K562 (cell line): ENCODE measurements around the gene CNOT6. TPM values are rescaled to one million over a fixed set of nuclear protein-coding genes. Genes with fewer than 3 reads are reported as not detected.
A peak's percentile ranks its signal among the peaks of the same experiment; 100 is the strongest.

ENCODE experiments used
- ATAC-seq: fragments of 200-7000 bp; cut with Tn5 transposase; 3 replicates; pipeline ENCODE4 v1.9.1; 2020; ENCODE audit warnings: moderate library complexity
- BruUV-seq: library from RNA; stranded (reverse); fragments of 400-500 nt; replicated peaks from 2 replicates; lab custom pipeline; 2021; lab: Mats Ljungman, UMichigan
- CTCF ChIA-PET: fragments of 300-600 bp; formaldehyde crosslinking; extraction: SDS; loops from one replicate; lab custom pipeline; 2021; ENCODE audit warnings: low intra/inter-chr PET ratio; lab: Yijun Ruan, JAX
- POLR2A ChIA-PET: fragments of 300-600, 350-650 bp; sonication (Branson Sonifier 250); formaldehyde crosslinking; extraction: SDS; loops from one replicate; lab custom pipeline; 2021; ENCODE audit warnings: antibody characterized with exemption, inconsistent platforms; lab: Yijun Ruan, JAX
- DNase-seq, 4 experiments: peaks; one replicate each; pipeline versions ENCODE4 v3.0.0 to v3.0.0-alpha.2; 2011 to 2018; ENCODE audit warnings: low spot score in 3 of 4, mixed read lengths in 3 of 4; ENCODE audit errors: extremely low read depth in 1 of 4
- FAIRE-seq: peaks from 2 replicates; lab custom pipeline; 2011; peaks lifted over from hg19 to GRCh38; lab: Jason Lieb, UNC
- H2AFZ ChIP-seq: 2 replicates; pipeline ENCODE4 v1.6.0; 2011; ENCODE audit warnings: low read depth, low read length, control low read depth, inconsistent platforms
- H3K27ac ChIP-seq: fragments of 200-600 bp; 3 replicates; pipeline ENCODE4 v1.8.0; 2011; ENCODE audit warnings: low read depth, mild to moderate bottlenecking, control low read depth, inconsistent platforms, low read length, moderate library complexity, mixed read lengths; ENCODE audit errors: extremely low read depth
- H3K27me3 ChIP-seq, 2 experiments: fragments of 300-600 bp in 1 of 2; 2 replicates in 1 of 2; 3 replicates in 1 of 2; pipeline versions ENCODE4 v1.6.0 to v1.8.0; 2011; ENCODE audit warnings: inconsistent platforms in 2 of 2, low read length in 2 of 2, mild to moderate bottlenecking in 1 of 2, mixed read lengths in 1 of 2, moderate library complexity in 1 of 2; ENCODE audit not compliant: control insufficient read depth in 2 of 2, insufficient read depth in 2 of 2
- H3K36me3 ChIP-seq: fragments of 300-600 bp; 3 replicates; pipeline ENCODE4 v1.8.0; 2011; ENCODE audit warnings: mild to moderate bottlenecking, low read length, inconsistent platforms; ENCODE audit not compliant: control insufficient read depth, insufficient read depth
- H3K4me1 ChIP-seq, 2 experiments: fragments of 200-600 bp in 1 of 2; replicated peaks in 1 of 2; 2 replicates in 1 of 2; 3 replicates in 1 of 2; pipeline versions ENCODE4 v1.5.1 to v1.8.0; 2011; ENCODE audit warnings: inconsistent platforms in 2 of 2, low read length in 2 of 2, mild to moderate bottlenecking in 1 of 2, mixed read lengths in 1 of 2, moderate library complexity in 1 of 2; ENCODE audit not compliant: control insufficient read depth in 2 of 2, insufficient read depth in 2 of 2
- H3K4me2 ChIP-seq: 2 replicates; pipeline ENCODE4 v1.6.1; 2011; ENCODE audit warnings: low read length, control low read depth, inconsistent platforms, mixed read lengths; ENCODE audit not compliant: insufficient read depth
- H3K4me3 ChIP-seq: fragments of 200-600 bp; sonication (generic), shearing (Covaris generic); 2 replicates; pipeline ENCODE4 v1.5.1; 2016; ENCODE audit warnings: control low read depth, inconsistent platforms
- H3K79me2 ChIP-seq: fragments of 200-600 bp; 3 replicates; pipeline ENCODE4 v1.8.0; 2011; ENCODE audit warnings: low read length, inconsistent platforms; ENCODE audit not compliant: control insufficient read depth, insufficient read depth
- H3K9ac ChIP-seq, 2 experiments: 2 replicates each; pipeline versions ENCODE4 v1.6.0 to v1.6.1; 2011; ENCODE audit warnings: low read depth in 2 of 2, low read length in 2 of 2, control low read depth in 1 of 2, inconsistent platforms in 1 of 2, mild to moderate bottlenecking in 1 of 2, mixed read lengths in 1 of 2; ENCODE audit not compliant: insufficient read depth in 1 of 2
- H3K9me1 ChIP-seq: one replicate; pipeline ENCODE4 v1.6.0; 2011; ENCODE audit warnings: inconsistent platforms, mild to moderate bottlenecking, low read length, moderate library complexity; ENCODE audit not compliant: control insufficient read depth, insufficient read depth
- H3K9me3 ChIP-seq: replicated peaks from 2 replicates; pipeline ENCODE4 v1.5.1; 2011; ENCODE audit warnings: low read depth, low read length, inconsistent platforms; ENCODE audit not compliant: control insufficient read depth, insufficient read depth
- H4K20me1 ChIP-seq: replicated peaks from 2 replicates; pipeline ENCODE4 v1.6.1; 2011; ENCODE audit warnings: low read length, inconsistent platforms, mixed read lengths; ENCODE audit not compliant: control insufficient read depth, insufficient read depth
- ASH1L ChIP-seq: fragments of 450-650 bp; IDR thresholded peaks from 2 replicates; pipeline ENCODE4 v1.6.1; 2018; ENCODE audit warnings: borderline replicate concordance, mild to moderate bottlenecking, low read depth; ENCODE audit not compliant: partially characterized antibody
- BRD4 ChIP-seq: fragments of 200-600 bp; sonication (generic); IDR thresholded peaks from 2 replicates; pipeline ENCODE4 v1.6.1; 2017; ENCODE audit warnings: inconsistent platforms
- CC2D1A ChIP-seq: fragments of 450-650 bp; IDR thresholded peaks from 2 replicates; pipeline ENCODE4 v1.6.1; 2017; ENCODE audit warnings: mild to moderate bottlenecking
- EP300 ChIP-seq: IDR thresholded peaks from 2 replicates; pipeline ENCODE4 v1.6.1; 2012; ENCODE audit warnings: low read length, improper control_type of control experiment
- ETV6 ChIP-seq, 3 experiments: fragments of 150-350 bp in 1 of 3; sonication (generic) in 1 of 3; formaldehyde crosslinking in 1 of 3; IDR thresholded peaks; 2 replicates each; pipeline versions ENCODE4 v1.6.1 to v1.8.0; 2014 to 2022; ENCODE audit warnings: borderline replicate concordance in 2 of 3, low read depth in 2 of 3, antibody characterized with exemption in 1 of 3, low read length in 1 of 3, mild to moderate bottlenecking in 1 of 3, missing genetic modification reagents in 1 of 3
- GABPB1 ChIP-seq: sonication (generic); formaldehyde crosslinking; IDR thresholded peaks from 2 replicates; pipeline ENCODE4 v1.8.0; 2022; ENCODE audit warnings: mild to moderate bottlenecking, missing genetic modification reagents
- JUNB ChIP-seq: fragments of 450-650 bp; formaldehyde crosslinking; conservative IDR thresholded peaks from 2 replicates; pipeline ENCODE4 v1.4.0; 2020; ENCODE audit warnings: mild to moderate bottlenecking
- THRAP3 ChIP-seq: fragments of 450-650 bp; IDR thresholded peaks from 2 replicates; pipeline ENCODE4 v1.6.1; 2016; ENCODE audit warnings: mild to moderate bottlenecking, inconsistent platforms, borderline replicate concordance
- ZFP36 ChIP-seq: fragments of 150-350 bp; IDR thresholded peaks from 2 replicates; pipeline ENCODE4 v1.6.1; 2018; ENCODE audit warnings: low read length, low read depth; ENCODE audit not compliant: partially characterized antibody
- ZNF165 ChIP-seq: fragments of 250-450 bp; sonication (Bioruptor Pico); IDR thresholded peaks from 2 replicates; pipeline ENCODE4 v1.4.0; 2020; ENCODE audit warnings: borderline replicate concordance
- ZNF583 ChIP-seq: fragments of 250-450 bp; sonication (Bioruptor Pico); IDR thresholded peaks from 2 replicates; pipeline ENCODE4 v1.4.0; 2020
- WGBS: fragments of 100-300 bp; shearing (Covaris generic); methylation state at CpG from one replicate; pipeline ENCODE4 v1.1.6; 2016; ENCODE audit warnings: low coverage, mixed read lengths; ENCODE audit not compliant: insufficient coverage; ENCODE audit errors: missing lambda C conversion rate; 5-methylcytosine and 5-hydroxymethylcytosine counted together
- in situ Hi-C: fragments of 300-500 bp; cut with MboI; formaldehyde crosslinking; loops from 4 replicates; pipeline ENCODE4 v1.15.0; 2018; ENCODE audit warnings: inconsistent platforms, mixed read lengths
- intact Hi-C: fragments of 100-400 bp; cut with micrococcal nuclease; formaldehyde crosslinking; loops from 2 replicates; pipeline ENCODE4 v1.14.2; 2022
- polyA plus RNA-seq, 8 experiments: library from polyadenylated mRNA; depleted of rRNA in 4 of 8; stranded (reverse) in 5 of 8; unstranded in 3 of 8; fragments of >200 nt; fragmentation: Nextera tagmentation in 2 of 8; fragmentation: Illumina TruSeq in 1 of 8; extraction: Ambion mirVana in 2 of 8; extraction: Trizol in 1 of 8; gene quantifications; 2 replicates each; pipeline versions ENCODE4 v1.2.1 to v1.2.3, GENCODE V29; 2011 to 2014; ENCODE audit warnings: inconsistent platforms in 1 of 8, missing spikeins in 1 of 8
- total RNA-seq, 7 experiments: library from RNA; depleted of rRNA in 6 of 7; stranded (reverse); fragments of >200 nt in 6 of 7; fragmentation: Illumina TruSeq in 2 of 7; extraction: Trizol in 2 of 7; gene quantifications; 2 replicates each; pipeline versions ENCODE4 v1.2.1 to v1.2.3, GENCODE V29; 2011 to 2021; ENCODE audit warnings: low replicate concordance in 1 of 7
- TF ChIP-seq, protein P1 (sequence below): fragments of 450-650 bp; IDR thresholded peaks from 2 replicates; pipeline ENCODE4 v1.6.1; 2017; ENCODE audit warnings: antibody characterized with exemption

CNOT6 gene
- total and polyA plus RNA-seq, 9 of the 15 experiments (the other 6 are each of a cell fraction or from before 2014, with no cell fraction given) = 4.9 to 32.4 (median 14.0) TPM

GRCh38 chr5:180592176-180592575 is 98.0 kb downstream of the CNOT6 start (continued):
- TF ChIP-seq ZFP36 = no peak
- no peak for TF ChIP-seq ASH1L
- no peak for TF ChIP-seq ZNF583 (CRISPR knock-in tag)

DNA sequence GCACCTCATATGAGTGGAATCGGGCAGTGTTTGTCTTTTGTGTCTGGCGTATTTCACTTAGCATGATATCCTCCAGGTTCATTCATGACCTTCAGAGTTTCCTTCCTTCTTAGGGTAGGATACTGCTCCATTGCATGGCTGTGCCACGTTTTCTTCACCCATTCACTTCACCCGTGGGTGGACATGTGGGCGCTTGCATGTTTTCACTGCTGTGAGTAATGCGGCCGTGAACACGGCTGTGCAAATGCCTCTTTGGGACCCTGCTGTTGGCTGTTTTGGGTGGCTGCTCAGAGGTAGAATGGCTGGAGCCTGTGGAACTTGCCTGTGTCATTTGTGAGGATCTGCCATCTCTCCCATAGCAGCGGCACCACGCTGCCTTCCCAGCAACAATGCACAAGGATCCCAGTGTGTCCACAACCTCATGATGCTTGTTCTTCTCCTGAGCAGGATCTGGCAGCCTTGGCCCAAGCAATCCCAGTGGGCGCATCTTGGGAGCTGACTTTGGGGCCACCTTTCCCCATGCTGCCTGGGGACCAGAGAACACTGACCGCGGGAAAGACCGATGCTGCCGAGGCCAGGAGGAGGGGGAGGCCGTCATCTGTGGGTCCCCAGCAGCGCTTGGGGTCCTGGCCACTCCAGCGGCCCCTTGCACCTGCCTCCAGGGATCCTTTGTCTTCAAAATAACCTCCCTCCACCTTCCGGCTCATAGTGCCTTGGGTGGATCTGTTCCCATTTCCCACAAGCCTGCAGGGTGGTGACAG is 99.4 kb downstream of the CNOT6 start:
- no peaks in the 10 kb centered on the region for H3K36me3 ChIP-seq
- no peak overlapping the region for H3K4me2 ChIP-seq
- in situ Hi-C loops (no loop called here), intact Hi-C loops (no loop called here)
- no TSS peak for BruUV-seq
- H3K27ac ChIP-seq = no peak overlapping the region
- FAIRE-seq = no peak
- WGBS = 67% methylated on average over 19 of the region's 19 CpGs
- peaks cover 10 to 60% of the 10 kb centered on the region in 2 experiments; a peak in 4 of 5 replicates for H3K4me1 ChIP-seq
- DNase-seq = no peak
- no peaks in the 10 kb centered on the region for H3K79me2 ChIP-seq
- H3K9me1 ChIP-seq = no peaks in the 10 kb centered on the region
- peak overlapping the region in 1 of 2 experiments; percentile 86; a peak in 1 of 4 replicates for H3K9ac ChIP-seq
- no peak overlapping the region for H3K4me3 ChIP-seq
- ChIA-PET CTCF (no interaction called here), POLR2A (no interaction called here)
- peak overlapping the region; percentile 89 for H2AFZ ChIP-seq
- no peak for ATAC-seq
- no peak for TF ChIP-seq THRAP3
- TF ChIP-seq, protein P1, sequence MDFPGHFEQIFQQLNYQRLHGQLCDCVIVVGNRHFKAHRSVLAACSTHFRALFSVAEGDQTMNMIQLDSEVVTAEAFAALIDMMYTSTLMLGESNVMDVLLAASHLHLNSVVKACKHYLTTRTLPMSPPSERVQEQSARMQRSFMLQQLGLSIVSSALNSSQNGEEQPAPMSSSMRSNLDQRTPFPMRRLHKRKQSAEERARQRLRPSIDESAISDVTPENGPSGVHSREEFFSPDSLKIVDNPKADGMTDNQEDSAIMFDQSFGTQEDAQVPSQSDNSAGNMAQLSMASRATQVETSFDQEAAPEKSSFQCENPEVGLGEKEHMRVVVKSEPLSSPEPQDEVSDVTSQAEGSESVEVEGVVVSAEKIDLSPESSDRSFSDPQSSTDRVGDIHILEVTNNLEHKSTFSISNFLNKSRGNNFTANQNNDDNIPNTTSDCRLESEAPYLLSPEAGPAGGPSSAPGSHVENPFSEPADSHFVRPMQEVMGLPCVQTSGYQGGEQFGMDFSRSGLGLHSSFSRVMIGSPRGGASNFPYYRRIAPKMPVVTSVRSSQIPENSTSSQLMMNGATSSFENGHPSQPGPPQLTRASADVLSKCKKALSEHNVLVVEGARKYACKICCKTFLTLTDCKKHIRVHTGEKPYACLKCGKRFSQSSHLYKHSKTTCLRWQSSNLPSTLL = no peak
- no peak for TF ChIP-seq EP300
- no peak for TF ChIP-seq GABPB1 (CRISPR knock-in tag)
- no peak for TF ChIP-seq ETV6 (IDR thresholded peaks at IDR 0.05; ENCODE audit: borderline replicate concordance in 1 of 2, low read depth in 2 of 2, low read length in 1 of 2)
- no peak for TF ChIP-seq ETV6 (CRISPR knock-in tag; IDR thresholded peaks at IDR 0.05; ENCODE audit: borderline replicate concordance)
- TF ChIP-seq JUNB (CRISPR knock-in tag) = no peak
- TF ChIP-seq CC2D1A = no peak
- TF ChIP-seq BRD4 = no peak
- TF ChIP-seq ZNF165 (CRISPR knock-in tag) = no peak
- H4K20me1 ChIP-seq = no peaks in the 10 kb centered on the region
- H3K9me3 ChIP-seq = no peaks in the 10 kb centered on the region
- peaks cover 3 to 22% of the 10 kb centered on the region in 2 experiments; a peak in 3 of 5 replicates for H3K27me3 ChIP-seq
